GM21737 (cell line): ENCODE results near the gene PLAC1.

ENCODE experiments used
- ATAC-seq: cut with Tn5 transposase; IDR thresholded peaks from one replicate; pipeline ENCODE4 v1.9.1; 2021; ENCODE audit warnings: mild to moderate bottlenecking, moderate library complexity; ENCODE audit not compliant: unreplicated experiment

Gene PLAC1

DNA sequence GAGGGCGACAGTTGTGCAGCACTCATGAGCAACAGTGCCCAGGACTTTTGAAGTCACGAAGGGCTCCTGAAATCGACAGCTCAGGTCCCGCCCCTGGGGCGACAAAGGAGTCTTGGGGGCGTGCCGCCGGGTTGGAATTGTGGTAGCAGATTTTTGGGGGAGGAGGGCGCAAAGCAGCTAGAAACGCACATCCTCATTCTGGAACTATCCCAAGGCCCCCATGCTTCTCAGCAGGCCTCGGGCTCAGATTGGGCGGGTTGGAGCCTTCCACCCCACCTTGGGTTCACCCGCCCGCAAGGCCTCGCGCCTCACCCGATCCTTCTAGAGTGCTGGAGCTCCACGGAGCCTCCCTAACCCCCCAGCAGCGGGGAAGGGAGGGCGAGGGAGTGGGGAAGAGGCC, 112.8 kb downstream of the PLAC1 start:
- no peak for ATAC-seq

DNA sequence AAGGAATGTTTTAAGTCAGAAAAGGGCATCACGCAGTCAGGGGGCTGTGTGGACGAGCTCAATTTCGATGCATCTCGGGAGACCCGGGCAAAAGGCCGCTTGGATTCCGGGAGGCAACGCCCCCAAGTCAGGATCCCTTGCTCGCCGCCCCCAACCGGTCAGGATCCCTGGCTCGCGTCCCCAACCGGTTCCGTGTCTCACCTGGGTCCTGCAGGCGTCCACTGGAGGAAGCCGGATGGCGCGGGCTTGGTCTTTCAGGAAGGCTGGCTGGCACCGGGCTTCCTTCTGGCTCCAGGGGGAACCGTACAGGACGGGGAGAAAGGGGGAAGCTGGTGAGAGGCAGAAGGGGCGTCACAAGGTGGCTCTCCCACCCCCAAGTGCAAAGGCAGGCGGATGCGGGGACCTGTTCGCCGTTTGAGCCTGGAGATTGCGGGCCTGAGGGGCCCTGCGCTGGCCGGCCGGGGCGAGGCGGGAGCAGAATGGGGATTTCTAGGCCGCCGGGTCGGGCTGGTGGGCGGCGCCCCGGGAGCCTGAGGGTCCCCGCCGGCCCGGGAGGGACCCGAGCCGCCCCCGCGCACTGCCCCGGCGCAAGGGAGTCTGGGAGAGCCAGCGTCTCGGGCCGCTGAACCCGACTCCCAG, 113.6 kb downstream of the PLAC1 start:
- no peak for ATAC-seq

DNA sequence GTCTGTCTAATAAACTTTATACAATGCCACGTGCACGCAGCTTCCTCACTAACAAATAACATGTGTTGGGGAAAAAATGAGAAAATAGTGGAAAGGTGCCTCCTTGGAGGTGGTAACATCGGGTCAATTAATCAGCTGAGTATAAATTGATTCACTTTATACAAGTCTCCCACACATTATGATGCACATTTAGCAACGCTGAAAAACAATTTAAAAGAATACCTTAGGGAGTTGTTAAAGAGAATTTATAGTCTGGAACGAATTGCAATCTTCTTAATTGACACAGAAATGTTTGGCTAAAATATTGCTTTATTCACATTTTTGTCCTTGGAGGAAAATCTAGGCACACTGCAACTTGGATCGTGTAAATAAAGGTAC, 114.1 kb downstream of the PLAC1 start:
- ATAC-seq: no peak

DNA sequence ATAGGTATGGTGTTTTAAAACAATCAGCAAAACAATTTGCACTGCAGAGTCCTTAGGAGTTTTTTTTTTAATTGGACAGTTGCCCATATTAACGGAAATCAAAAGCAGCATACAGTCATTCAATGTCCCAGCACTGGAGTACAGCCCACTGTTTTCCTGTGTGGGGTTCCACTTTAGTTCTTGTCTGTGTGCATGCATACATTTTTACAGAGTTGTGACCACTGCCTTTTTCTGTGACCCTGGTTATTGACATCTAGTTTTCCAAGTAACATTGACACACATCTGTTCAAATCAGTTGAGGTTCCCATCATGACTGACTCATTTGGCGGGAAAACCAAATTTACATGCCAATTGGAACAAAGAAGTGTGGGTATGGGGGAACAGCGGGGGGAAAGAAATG, 115.0 kb downstream of the PLAC1 start:
- no peak for ATAC-seq

DNA sequence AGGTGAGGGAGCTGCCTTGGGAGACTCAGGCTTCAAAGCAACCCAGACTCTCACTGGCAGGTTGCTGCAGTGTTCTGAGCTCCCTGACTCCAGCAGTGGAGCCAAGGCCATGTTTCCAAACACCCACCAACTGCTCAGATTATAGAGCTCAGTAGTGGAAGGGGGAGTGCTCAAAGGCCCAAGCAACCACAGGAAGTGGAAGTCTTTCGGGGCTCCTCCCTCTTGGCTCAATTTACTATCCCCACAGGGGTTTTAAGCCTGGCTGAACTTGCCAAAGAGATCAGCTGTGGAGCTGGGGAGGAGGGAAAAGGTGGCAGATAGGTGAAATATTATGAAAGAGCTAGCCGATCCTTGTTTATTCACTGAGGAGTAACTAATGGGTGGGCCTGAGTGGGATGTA, 115.8 kb downstream of the PLAC1 start:
- peak; percentile 60 for ATAC-seq

DNA sequence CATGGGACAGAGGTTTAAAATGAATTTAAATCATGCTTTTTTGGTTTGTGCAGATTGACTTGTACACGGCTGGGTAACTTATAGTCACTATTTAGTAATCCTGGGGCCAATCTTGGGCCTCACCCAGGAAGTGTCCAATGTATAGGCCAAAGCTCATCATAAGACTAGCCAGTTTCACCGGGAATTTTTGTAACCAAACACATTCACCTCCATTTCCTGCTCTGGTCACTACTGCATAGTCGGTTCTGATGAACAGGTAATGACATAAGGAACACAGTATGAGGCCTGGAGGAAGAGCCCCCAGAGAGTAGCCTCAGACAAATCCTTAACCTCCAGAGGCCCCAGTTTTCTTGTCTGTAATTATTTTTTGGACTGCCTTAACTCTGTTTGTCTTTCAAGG, 116.4 kb downstream of the PLAC1 start:
- ATAC-seq: no peak

DNA sequence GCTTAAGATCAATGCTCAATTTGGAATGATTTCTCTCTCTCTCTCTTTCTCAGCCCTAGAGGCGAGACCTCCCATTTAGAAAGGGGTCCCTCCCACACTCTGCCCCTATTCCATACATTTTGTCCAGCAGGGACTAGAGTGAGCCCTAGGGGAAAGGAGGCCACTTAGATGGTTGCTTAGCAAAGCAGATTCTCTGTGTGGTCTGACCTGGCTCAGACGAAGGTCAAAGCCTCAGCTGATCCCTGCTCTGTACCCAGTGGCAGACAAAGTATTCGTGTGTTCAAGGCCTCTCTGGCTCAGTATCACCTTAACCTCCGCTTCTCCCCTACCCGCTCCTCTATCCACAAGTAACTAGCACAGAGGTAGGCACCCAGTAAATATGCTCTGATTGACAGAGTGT, 120.0 kb downstream of the PLAC1 start:
- ATAC-seq: no peak

DNA sequence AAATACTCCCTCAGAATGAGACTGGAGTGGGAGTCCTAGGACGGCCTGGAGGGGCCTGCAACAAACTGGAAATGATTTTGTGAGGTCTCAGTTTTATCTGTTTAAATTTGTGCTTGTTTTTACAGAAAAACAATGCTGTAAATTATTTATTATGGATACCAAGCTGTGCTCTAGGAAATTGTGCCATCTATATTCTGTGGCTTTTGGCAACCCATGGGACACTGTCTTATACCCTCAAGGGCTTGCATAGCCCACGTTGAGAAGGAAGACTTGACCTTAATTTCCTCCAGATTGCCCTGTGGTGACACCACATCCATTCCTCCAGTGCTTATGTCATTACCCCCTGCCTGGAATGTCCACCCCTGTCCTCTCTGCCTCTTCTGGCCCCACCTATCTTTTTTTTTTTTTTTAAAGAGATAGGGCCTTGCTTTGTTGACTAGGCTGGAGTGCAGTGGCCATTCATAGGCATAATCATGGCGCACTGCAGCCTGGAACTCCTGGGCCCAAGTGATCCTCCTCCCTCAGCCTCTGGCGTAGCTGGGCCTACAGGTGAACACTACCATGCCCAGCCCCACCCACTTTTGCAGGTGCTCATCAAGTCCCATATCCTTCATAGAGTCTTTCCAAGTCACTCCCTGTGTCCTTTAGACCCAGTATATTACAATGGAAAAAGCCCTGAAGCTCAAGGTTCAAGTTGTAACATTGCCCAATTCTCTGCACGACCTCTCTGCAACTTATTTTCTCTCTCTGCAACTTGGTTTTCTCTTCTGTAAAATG, 120.9 kb downstream of the PLAC1 start:
- ATAC-seq: no peak

DNA sequence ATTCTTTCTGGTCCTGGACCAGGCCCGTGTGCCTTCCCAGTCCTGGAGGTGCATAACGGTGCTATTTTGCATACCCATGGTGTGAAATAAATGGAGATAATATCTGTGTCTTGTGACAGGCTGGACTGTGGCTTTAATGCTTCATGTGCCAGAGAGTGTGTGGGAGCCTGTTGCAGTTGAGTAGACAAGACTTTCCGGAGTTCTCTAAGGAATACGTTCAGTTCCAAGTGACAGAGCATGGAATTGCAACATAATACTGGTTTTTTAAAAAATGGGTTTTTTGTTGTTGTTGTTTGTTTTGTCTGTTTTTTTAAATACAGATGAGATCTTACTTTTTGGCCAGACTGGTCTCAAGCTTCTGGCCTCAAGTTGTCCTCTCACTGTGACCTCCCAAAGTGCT, 124.3 kb downstream of the PLAC1 start:
- ATAC-seq: no peak

DNA sequence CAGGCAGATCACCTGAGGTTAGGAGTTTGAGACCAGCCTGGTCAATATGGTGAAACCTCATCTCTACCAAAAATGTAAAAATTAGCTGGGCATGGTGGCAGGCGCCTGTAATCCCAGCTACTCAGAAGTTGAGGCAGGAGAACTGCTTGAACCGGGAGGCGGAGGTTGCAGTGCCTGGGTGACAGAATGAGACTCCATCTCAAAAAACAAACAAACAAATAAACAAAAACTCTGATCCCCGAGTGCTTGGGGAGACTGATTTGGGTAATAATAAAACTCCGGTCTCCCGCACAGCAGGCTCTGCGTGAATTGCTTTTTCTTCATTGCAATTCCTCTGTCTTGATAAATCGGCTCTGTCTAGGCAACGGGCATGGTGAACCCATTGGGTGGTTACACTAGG, 124.9 kb downstream of the PLAC1 start:
- ATAC-seq: no peak

DNA sequence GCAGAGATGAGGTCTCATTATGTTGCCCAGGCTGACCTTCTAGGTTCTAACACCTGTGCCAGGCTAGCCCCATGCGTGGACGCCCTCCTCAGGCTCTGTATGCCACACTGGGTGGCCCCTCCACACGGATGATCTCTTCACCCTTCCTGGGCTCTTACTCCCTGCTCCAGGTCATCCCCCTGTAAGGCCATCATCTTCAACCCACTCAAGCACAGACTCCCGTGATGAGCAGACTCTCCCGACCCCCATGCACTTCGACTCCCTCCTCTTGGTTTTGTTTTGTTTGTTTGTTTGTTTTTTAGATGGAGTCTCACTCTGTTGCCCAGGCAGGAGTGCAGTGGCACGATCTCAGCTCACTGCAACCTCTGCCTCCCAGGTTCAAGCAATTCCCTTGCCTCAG, 127.4 kb downstream of the PLAC1 start:
- ATAC-seq: no peak

DNA sequence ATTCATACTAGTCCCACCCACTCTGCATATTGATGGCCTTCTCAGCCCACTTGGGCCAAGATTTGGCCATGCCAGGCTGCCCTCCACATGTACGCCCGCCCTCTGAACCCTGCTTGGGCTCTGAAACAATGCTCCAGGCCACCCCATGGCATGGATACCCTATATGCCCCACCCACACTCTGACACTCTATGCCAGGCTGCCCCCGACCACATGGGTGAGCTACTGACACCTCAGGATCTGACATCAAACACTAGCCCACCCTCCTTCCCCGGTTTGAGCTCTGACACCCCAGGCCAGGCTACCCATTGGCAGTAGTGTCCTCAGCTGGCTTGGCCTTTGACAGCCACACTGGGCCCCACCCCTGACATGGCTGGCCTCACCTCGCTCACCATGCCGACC, 128.8 kb downstream of the PLAC1 start:
- no peak for ATAC-seq

DNA sequence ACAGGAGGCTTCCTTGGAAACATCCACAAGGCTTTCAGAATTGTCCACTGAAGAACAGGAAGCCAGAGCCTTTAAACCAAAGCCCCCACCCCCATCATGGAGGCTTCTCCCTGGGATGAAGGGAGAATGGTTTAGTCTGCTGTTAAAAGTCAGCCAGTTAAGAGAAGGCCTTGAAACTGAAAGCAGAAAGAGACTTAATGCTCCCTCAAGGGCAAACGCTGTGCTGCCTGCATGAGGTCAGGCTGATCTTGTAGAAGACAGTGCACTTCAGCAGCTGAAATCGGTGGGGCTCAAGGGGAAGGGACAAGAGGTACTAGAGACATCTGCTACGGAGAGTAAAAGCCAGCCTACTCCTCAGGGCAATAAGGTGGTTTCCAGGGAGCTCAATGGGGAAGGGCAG, 129.3 kb downstream of the PLAC1 start:
- no peak for ATAC-seq

DNA sequence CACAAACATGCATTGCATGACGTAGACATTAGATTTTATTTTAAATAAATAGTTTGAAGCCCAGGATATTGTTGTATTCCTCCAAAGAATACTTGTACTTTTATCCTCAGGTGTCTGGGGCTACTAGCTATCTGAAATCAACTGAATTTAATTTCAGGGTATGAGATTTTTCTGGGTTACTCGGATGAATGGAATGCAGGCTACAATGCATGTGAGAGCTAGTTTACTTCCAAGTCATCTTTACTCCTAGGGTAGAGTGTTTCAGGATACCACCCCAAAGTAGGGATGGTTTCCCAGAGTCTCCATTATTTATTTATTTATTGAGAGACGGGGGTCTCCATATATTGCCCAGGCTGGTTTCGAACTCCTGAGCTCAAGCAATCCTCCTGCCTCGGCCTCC, 131.9 kb downstream of the PLAC1 start:
- no peak for ATAC-seq

DNA sequence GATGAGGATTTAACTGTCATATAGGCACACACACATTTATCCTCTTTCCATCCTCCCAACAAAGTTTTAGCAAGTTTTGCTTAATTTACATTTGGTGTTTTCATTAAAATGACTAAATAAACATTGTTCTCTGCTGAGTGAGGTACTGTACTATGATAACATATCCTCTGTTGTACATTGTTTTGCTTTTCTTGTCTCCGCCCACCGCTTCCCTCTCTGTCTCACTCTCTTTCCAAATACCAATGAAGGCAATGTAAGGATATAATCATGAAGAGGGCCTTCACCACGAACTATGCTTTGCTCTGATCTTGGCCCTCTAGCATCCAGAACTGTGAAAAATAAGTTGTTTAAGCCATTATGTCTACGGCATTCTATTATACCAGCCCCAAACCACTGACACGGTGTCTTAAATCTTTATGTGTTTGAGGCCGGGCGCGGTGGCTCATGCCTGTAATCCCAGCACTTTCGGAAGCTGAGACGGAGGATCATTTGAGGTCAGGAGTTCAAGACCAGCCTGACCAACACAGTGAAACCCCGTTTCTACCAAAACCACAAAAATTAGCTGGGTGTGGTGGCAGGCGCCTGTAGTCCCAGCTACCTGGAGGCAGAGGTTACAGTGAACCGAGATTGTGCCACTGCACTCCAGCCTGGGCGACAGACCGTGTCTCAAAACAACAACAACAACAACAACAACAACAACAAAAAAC, 133.0 kb downstream of the PLAC1 start:
- no peak for ATAC-seq

DNA sequence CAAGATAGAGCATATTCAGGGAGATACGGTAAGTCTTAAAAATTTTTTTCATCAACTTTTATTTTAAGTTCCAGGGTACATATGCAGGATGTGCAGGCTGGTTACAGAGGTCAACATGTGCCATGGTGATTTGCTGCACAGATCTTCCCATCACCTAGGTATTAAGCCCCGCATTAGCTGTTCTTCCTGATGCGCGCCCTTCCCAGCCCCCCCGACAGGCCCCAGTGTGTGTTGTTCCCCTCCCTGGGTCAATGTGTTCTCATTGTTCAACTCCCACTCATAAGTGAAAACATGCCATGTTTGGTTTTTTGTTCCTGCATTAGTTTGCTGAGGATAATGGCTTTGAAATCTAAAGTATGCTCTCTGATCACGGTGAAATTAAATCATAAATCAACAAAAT, 134.1 kb downstream of the PLAC1 start:
- ATAC-seq: no peak

DNA sequence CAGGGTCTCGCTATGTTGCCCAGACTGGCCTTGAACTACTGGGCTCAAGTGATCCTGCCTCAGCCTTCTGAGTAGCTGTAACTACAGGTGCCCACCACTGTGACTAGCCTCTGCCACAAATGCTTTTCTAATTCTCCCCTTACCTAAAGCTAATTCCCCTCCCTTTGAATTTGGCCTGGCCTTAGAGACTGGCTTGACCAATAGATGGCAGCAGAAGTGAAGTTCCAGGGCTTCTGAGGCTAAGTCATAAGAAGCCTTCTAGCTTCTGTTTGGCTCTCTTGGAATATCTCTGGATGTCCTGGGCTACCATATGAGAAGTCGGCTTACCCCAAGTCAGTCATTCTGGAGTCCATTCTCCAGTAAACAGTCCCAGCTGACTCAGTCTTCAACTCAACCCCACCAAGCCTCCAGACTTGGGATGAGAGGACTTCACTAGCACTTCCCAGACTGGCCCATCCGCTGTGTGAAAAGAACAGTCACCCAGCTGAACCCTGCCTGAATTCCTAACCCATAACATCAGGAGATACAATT, 137.3 kb downstream of the PLAC1 start:
- no peak for ATAC-seq
